Measurements from ENCODE around the gene CCR4. TPM values are rescaled to one million over a fixed set of nuclear protein-coding genes. Genes with fewer than 3 reads are reported as not detected.

The CCR4 gene
- total and polyA plus RNA-seq, 4 donors = 0.04 to 2.9 (median 0.87) TPM

DNA sequence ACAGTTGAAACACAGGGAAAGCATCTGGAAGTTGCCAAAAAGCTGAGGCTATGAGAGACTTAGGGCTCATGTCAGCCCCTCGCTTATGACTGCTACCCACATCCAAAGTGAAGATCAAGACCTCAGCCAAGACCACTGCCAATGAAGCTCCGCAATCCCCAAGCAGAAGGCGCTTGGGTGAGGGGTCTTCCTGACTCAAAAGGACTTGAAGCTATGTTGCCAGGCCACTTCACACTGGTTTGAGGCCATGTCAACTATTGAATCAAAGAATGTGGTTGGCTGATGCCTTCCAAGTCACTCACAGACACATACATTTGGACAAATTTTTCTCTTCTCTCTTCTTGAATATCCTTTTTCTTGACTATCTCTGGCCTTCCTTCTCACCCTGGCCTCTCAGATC, 928 bp upstream of the CCR4 start:
- no peaks in the 10 kb centered on the region for H3K9me3 ChIP-seq (ENCODE audit: control insufficient read depth in 4 of 4, insufficient read depth in 3 of 4, low read length in 3 of 4)
- no peak overlapping the region for H3K4me3 ChIP-seq
- 96% methylated on average over 3 of the region's 3 CpGs for WGBS, 2 donors
- no peak for ATAC-seq (ENCODE audit: insufficient read depth, low FRiP score)
- H3K36me3 ChIP-seq (ENCODE audit: control insufficient read depth in 4 of 4, insufficient read depth in 4 of 4, low read length in 4 of 4) = no peaks in the 10 kb centered on the region
- H3K9ac ChIP-seq (ENCODE audit: insufficient read depth in 1 of 2, low read length in 2 of 2) = no peak overlapping the region
- H3K4me1 ChIP-seq (ENCODE audit: control insufficient read depth in 5 of 5, insufficient read depth in 5 of 5, low read length in 5 of 5) = peaks cover 0 to 4% (median 0%) of the 10 kb centered on the region in 5 donors
- no peak for DNase-seq
- no peaks in the 10 kb centered on the region for H3K27me3 ChIP-seq (ENCODE audit: control insufficient read depth in 3 of 3, insufficient read depth in 3 of 3, low read length in 2 of 3)
- TF ChIP-seq, protein P1, sequence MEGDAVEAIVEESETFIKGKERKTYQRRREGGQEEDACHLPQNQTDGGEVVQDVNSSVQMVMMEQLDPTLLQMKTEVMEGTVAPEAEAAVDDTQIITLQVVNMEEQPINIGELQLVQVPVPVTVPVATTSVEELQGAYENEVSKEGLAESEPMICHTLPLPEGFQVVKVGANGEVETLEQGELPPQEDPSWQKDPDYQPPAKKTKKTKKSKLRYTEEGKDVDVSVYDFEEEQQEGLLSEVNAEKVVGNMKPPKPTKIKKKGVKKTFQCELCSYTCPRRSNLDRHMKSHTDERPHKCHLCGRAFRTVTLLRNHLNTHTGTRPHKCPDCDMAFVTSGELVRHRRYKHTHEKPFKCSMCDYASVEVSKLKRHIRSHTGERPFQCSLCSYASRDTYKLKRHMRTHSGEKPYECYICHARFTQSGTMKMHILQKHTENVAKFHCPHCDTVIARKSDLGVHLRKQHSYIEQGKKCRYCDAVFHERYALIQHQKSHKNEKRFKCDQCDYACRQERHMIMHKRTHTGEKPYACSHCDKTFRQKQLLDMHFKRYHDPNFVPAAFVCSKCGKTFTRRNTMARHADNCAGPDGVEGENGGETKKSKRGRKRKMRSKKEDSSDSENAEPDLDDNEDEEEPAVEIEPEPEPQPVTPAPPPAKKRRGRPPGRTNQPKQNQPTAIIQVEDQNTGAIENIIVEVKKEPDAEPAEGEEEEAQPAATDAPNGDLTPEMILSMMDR (IDR thresholded peaks at IDR 0.05; ENCODE audit: control extremely low read depth, extremely low read depth) = no peak
- H3K27ac ChIP-seq (ENCODE audit: low read depth in 1 of 2, low read length in 1 of 2) = no peak overlapping the region

DNA sequence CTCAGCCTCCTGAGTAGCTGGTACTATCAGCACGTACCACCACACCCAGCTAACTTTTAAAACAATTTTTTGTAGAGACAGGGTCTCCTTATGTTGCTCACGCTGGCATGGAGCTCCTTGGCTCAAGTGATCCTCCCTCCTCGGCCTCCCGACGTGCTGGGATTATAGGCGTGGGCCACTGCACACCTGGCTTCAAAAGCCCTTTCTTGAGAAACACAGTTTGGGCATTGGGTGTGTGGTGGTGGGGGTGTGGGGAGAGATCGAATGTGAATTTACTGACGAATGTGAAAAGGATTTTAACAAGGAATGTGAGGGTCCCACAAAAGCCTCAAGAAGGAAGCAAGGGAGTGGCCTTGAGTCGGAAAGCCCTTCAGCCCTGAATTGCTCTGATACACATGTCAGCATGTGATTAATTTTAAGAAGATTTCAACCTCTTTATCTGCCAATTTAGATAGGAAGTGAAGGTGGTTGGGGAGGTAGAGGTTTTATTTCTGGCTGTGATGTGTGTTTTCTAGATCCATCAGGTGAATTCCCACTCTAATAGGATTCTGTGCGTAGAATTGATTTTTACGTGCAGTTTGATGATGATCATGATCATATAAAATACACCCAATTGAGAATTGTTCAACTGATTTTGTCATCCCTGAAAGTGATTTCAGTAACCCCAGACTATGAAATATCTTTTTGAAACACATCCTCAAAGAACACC, 1.1 kb downstream of the CCR4 start:
- H3K27ac ChIP-seq (ENCODE audit: low read depth in 1 of 2, low read length in 1 of 2) = no peak overlapping the region
- H3K9ac ChIP-seq (ENCODE audit: insufficient read depth in 1 of 2, low read length in 2 of 2) = no peak overlapping the region
- ATAC-seq (ENCODE audit: insufficient read depth, low FRiP score) = no peak
- no peaks in the 10 kb centered on the region for H3K9me3 ChIP-seq (ENCODE audit: control insufficient read depth in 4 of 4, insufficient read depth in 3 of 4, low read length in 3 of 4)
- no peaks in the 10 kb centered on the region for H3K27me3 ChIP-seq (ENCODE audit: control insufficient read depth in 3 of 3, insufficient read depth in 3 of 3, low read length in 2 of 3)
- peaks cover 0 to 10% (median 4%) of the 10 kb centered on the region in 5 donors for H3K4me1 ChIP-seq (ENCODE audit: control insufficient read depth in 5 of 5, insufficient read depth in 5 of 5, low read length in 5 of 5)
- WGBS, 2 donors = 82 to 83% methylated on average over 11 of the region's 11 CpGs
- no peak overlapping the region for H3K4me3 ChIP-seq
- no peak for DNase-seq
- TF ChIP-seq, protein P1 (IDR thresholded peaks at IDR 0.05; ENCODE audit: control extremely low read depth, extremely low read depth) = no peak
- no peaks in the 10 kb centered on the region for H3K36me3 ChIP-seq (ENCODE audit: control insufficient read depth in 4 of 4, insufficient read depth in 4 of 4, low read length in 4 of 4)

DNA sequence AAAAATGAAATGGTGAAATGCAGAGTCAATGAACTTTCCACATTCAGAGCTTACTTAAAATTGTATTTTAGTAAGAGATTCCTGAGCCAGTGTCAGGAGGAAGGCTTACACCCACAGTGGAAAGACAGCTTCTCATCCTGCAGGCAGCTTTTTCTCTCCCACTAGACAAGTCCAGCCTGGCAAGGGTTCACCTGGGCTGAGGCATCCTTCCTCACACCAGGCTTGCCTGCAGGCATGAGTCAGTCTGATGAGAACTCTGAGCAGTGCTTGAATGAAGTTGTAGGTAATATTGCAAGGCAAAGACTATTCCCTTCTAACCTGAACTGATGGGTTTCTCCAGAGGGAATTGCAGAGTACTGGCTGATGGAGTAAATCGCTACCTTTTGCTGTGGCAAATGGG, 3.1 kb downstream of the CCR4 start:
- 91 to 95% methylated on average over 1 of the region's 1 CpG for WGBS, 2 donors

More for the DNA sequence above, 3.1 kb downstream of the CCR4 start:
- Histone ChIP-seq H3K4me3 (no peak overlapping the region), H3K4me1 (ENCODE audit: control insufficient read depth in 5 of 5, insufficient read depth in 5 of 5, low read length in 5 of 5) (peaks cover 0 to 25% (median 6%) of the 10 kb centered on the region in 5 donors), H3K27ac (ENCODE audit: low read depth in 1 of 2, low read length in 1 of 2) (no peak overlapping the region), H3K36me3 (ENCODE audit: control insufficient read depth in 4 of 4, insufficient read depth in 4 of 4, low read length in 4 of 4) (no peaks in the 10 kb centered on the region), H3K9ac (ENCODE audit: insufficient read depth in 1 of 2, low read length in 2 of 2) (no peak overlapping the region), H3K9me3 (ENCODE audit: control insufficient read depth in 4 of 4, insufficient read depth in 3 of 4, low read length in 3 of 4) (no peaks in the 10 kb centered on the region), H3K27me3 (ENCODE audit: control insufficient read depth in 3 of 3, insufficient read depth in 3 of 3, low read length in 2 of 3) (no peaks in the 10 kb centered on the region)
- TF ChIP-seq, protein P1 (IDR thresholded peaks at IDR 0.05; ENCODE audit: control extremely low read depth, extremely low read depth) = no peak
- ATAC-seq (ENCODE audit: insufficient read depth, low FRiP score) (no peak), DNase-seq (no peak)
